ENCODE results near the gene NUP188.

DNA sequence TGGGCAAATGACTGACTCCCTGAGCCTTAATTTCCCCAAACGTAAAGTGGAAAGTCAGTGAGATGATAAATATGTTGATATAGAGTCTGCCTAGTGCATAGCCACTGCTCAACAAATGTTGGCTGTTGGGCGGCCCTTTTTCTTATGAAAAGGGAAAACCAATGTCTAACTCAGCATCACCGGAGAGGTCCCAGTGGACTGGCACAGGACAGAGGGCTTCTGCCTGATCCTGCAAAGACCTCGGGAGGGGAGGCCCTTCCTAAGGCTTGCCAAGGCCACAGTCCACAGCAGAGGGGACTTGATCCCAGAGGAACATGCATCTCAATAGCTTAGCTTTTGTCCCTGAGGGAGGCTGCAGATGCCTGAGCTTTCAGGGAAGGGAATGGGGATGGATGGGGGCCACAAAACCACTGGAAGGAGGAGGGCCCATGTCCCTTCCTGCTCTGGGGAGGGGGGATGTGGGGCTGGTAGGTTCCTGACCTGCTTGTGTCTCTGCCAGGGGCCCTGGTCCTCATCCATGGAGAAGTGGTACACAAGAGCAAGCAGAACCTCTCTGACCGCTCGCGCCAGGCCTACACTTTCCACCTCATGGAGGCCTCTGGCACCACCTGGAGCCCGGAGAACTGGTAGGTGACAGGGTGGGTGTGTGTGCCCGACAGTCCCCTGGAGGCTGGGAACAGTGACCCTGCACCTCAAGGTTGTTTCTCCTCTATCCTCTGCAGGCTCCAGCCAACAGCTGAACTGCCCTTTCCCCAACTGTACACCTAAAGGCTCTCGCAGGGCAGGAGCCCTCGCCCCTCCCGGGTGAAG is 6.3 kb upstream of the NUP188 start:
- no peak for TF ChIP-seq CTCF (IDR thresholded peaks at IDR 0.05; ENCODE audit: poor library complexity, severe bottlenecking)
- no peak for TF ChIP-seq RAD21 (conservative IDR thresholded peaks at IDR 0.05)
